Measurements from ENCODE around the gene ADCYAP1R1.

- no peak for TF ChIP-seq EP300 (IDR thresholded peaks at IDR 0.05)
- TF ChIP-seq CTCF (IDR thresholded peaks at IDR 0.05): no peak
- no peak for TF ChIP-seq POLR2A (IDR thresholded peaks at IDR 0.05)
- no peak for TF ChIP-seq POLR2AphosphoS5 (IDR thresholded peaks at IDR 0.05)
Measured at GRCh38 chr7:31125171-31125570, 73.1 kb downstream of the ADCYAP1R1 start.

All from gastroesophageal sphincter (tissue), 3 donors.